ENCODE data around the gene HINFP.

DNA sequence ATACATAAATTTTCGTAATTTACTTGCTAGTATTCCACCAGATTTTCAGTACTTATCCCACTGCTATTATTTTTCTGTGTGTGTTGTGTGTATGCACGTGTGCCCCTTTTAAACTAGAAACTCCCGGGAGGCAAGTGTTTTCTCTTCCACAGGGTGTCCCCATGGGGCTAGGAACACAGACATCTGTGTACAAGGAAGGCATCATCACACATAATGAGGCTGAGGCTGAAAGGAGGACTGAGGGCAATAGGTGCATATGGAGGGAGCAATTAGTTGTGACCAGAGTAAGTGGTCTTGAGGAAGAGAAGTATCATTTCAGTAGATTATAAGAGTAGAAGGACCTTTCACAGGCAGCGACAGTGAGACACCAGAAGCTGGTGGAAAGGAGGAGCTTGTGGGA is 17.6 kb upstream of the HINFP start:
- TF ChIP-seq, protein P1, sequence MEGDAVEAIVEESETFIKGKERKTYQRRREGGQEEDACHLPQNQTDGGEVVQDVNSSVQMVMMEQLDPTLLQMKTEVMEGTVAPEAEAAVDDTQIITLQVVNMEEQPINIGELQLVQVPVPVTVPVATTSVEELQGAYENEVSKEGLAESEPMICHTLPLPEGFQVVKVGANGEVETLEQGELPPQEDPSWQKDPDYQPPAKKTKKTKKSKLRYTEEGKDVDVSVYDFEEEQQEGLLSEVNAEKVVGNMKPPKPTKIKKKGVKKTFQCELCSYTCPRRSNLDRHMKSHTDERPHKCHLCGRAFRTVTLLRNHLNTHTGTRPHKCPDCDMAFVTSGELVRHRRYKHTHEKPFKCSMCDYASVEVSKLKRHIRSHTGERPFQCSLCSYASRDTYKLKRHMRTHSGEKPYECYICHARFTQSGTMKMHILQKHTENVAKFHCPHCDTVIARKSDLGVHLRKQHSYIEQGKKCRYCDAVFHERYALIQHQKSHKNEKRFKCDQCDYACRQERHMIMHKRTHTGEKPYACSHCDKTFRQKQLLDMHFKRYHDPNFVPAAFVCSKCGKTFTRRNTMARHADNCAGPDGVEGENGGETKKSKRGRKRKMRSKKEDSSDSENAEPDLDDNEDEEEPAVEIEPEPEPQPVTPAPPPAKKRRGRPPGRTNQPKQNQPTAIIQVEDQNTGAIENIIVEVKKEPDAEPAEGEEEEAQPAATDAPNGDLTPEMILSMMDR (IDR thresholded peaks at IDR 0.05), result no peak
- TF ChIP-seq POLR2A (IDR thresholded peaks at IDR 0.05), result no peak
